ENCODE results near the gene CEP19.

CEP19 gene

DNA sequence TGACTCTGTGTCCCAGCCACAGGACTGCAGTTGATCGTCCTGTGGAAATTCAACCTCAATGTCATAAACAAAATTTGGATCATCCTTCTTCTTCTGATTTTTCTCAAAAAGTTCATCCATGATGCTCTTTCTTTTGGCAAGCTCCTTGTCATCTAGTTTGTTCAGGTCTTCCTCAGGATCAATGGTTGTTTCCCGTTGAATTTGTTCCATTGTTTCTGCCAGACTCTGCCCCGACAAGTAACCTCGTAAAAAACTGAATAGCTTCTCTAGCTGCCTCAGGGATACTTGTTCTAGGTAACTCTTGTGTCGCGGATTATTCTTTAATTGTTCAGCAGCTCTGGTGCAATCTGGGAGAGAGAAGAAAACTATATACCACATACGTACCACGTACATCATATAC is 4.5 kb downstream of the CEP19 start:
- DNase-seq: no peak

GRCh38 chr3:196706731-196707130 is 5.3 kb downstream of the CEP19 start:
- DNase-seq: no peak

DNA sequence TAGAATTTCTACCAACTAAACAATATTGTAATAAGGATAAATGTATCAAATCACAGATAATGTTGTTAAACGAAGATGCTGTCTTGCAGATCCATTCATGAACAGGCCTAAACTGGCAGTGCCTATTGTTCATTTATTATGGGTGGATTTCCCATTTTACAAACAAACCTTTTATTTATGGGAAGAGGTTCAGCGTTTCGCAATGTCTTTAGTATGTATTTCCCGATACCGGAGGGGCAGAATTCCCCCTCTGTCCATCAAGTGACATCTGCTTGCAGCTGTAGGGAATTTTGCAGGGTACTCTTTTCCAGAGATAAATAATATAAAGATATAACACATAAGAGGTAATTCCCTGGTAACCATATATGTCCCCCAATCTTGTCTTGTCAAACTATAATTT is 5.7 kb downstream of the CEP19 start:
- no peak for DNase-seq

- DNase-seq: no peak
These were observed 11.2 kb downstream of the CEP19 start for GRCh38 chr3:196700801-196701200.

DNA sequence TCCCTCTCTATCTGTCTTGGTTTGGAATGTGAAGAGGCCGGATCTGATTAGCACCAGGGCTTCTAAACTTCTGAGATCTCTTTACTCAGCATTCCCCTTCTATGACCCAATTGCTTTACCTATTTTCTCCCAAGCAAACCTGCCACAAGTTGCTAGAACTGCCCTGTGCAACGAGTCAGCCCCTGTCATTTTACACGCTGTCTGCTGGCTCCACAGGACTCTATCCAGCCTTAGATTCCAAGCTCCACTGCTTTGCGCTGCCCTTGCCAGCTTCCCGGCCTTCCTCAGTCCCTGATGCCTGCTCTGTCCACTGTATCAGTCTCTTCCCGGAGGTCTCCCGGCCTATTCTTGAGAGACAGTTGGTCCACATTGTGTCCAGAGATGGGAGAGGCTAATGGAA is 12.3 kb downstream of the CEP19 start:
- no peak for DNase-seq

- DNase-seq: no peak
These were observed 14.8 kb downstream of the CEP19 start for GRCh38 chr3:196697270-196697669.

DNA sequence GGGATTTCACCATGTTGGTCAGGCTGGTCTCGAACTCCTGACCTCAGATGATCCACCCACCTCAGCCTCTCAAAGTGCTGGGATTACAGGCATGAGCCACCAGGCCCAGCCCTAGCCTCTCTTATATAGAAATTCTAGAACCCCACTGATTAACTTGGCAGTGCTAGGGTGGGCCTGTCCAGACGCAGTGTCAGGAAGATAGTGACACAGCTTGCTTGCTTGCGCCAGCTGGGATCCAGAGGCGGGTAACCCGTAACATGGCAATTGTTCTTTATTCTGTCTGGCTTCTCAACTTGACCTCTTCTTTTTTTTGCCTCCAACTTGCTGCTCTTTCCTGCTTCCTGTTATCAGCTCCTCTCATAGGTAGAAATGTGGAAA is 16.2 kb downstream of the CEP19 start:
- DNase-seq: no peak

GRCh38 chr3:196694941-196695848 is 16.9 kb downstream of the CEP19 start:
- no peak for DNase-seq

DNA sequence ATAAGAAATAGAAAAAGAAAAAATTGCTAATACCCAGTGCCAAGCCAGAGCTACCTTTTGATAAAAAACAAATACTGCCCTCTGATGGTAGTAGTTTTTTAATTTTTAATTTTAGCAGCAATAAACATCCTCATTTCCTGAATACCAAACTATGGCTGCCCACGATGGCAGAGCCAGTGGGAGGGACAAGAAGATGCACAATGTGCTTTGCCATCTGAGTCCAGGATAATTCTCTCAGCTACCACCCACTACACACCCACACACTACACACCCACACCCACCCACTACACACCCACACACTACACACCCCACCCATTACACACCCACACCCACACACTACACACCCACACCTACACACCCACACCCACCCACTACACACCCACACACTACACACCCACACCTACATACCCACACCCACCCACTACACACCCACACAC is 17.8 kb downstream of the CEP19 start:
- no peak for DNase-seq

DNA sequence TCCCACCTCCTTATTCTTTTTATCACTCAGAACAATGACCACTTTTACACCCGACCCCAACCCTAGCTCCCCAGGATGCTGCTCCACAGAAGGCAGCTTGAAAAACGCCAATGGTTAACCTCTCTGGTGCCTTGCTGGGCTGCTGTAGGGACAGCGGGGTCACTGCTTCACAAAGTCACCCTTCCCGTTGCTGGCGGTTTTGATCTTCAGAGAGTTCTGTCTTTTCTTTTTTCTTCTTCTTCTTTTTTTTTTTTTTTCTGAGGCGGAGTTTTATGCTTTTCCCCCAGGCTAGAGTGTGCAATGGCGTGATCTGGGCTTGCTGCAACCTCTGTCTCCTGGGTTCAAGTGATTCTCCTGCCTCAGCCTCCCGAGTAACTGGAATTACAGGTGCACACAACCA is 20.7 kb downstream of the CEP19 start:
- DNase-seq: no peak

DNA sequence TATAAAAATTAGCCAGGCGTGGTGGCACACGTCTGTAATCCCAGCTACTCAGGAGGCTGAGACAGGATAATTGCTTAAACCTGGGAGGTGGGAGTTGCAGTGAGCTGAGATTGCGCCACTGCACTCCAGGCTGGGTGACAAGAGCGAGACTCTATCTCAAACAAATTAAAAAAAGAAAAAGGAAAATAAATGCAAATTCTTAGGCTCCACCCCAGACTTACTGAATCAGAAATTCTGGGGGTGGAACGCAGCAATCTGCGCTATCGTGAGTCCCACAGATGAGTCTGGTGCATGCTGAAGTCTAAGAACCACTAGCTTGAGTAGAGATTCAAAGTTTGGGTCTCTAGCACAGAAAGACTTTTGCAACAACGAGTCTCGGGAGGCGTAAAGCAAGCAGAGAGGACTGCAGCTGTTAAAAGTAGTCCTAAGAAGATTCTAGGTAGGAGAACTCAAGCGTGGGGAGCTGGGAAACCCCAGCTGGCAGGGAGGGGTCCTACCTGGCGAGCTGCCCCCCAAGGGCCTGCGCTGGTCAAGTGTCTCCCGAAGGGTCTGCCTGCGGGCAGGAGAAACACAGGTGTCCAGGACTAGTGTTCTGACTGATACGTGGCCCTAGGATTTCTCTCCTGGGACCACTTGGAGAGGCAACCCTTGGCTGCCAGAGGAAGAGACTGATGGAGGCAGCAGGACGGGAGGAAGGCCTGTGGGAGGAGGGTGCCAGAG is 21.9 kb downstream of the CEP19 start:
- DNase-seq: no peak

DNA sequence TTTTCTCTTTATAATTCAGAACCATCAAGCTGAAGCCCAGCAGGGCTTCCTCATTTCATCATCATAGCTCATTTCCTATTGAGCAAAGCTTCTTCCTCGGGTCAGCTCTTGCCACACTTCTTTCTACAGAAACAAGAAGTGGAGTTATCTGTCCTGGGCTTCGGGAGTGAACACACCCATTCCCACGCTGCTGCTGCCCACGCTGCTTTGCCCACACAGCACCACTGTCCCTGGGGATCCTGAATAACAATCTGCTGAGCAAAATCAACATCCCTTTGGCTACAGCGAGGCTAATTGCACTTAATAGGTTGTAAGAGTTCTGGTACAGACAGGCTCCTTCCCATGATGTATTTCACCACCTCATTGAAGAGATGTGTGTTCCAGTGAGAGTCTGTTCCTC is 23.7 kb downstream of the CEP19 start:
- peak in 1 of 2 experiments; percentile 58 for DNase-seq

DNA sequence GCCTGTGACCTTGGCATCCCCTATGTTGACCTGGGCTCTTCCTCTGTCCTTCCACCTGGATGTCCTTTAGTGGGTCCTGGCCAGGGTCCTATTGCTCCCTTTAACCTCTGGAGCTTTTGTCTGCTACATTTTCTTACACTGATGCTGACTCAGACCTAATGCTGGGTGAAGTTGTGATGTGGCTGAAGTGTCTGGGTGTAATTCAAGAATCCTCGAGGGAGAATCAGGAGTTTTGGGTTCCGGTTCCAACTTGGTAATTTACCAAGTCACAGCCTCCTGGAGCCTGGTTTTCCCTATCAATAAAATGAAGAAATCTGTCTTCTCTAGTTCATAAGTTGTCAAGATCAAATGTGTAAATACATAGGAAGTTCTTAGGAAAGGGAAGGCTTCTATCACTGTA is 25.6 kb downstream of the CEP19 start:
- no peak for DNase-seq

DNA sequence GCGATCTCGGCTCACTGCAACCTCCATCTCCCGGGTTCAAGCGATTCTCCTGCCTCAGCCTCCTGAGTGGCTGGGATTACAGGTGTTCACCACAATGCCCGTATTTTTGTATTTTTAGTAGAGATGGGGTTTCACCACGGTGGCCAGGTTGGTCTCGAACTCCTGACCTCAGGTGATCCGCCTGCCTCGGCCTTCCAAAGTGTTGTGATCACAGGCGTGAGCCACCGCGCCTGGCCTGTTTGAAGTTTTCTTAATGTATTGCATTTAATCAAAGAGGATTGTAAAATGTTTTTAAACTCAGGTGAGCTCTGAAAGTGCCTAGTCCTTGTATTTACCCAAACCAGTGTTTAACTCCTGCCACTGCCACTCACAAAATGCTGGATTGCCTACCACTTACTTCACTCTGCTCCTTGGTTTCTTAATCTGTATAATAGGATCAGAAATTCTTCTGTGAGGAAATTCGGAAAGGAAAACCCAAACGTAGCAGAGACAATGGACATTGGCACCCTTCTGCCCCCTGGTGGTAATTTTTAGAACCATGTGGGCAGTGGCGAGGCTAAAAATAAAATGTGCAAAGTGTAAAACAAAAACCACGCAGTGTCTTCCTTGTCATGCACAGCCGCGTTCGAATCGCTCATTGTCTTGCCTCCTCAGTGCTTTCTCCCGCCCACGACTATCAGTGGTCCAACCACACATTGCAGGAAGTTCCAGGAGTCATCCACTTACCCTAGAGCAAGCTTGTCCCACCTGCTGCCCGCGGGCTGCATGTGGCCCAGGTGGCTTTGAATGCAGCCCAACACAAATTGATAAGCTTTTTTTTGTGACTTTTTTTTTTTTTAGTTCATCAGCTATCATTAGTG is 27.3 kb downstream of the CEP19 start:
- peak; percentile 80 for DNase-seq

DNA sequence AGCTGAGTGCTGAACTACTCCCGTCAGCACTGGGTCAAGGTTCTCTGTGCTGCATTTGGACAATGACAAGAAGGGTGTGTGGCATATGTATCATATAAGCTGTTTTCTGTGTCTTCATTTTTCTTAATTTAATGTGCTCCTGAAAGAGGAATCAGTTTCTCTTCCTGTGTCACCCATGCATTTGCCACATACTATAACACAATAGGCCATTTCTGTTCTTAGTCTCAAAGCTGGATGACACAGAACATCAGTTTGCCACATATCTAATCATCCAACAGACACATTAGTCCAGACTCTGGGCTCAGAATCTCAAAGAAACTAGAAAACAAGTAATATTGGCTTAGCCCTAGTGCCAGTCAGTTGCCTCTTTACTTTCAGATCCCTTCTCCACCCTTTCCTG is 34.1 kb downstream of the CEP19 start:
- no peak for DNase-seq

DNA sequence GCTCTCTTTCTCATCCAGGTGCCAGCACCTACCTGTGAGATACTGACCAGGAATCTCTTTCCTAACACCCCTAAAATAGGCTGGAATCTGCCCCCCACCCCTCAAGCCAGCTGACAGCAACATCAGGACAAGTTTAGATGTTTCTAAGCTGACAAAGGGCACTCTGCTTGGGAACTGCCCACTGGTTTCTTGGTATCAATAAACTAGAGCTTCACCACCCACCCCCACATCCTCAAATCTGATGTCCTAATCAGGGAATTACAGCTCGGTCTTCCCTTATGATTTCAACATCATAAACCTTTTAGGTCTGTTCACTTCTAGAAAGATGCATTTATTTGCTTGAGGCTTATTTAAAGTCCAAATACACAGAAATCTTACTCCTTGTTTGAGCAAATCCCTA is 34.7 kb downstream of the CEP19 start:
- DNase-seq: no peak

DNA sequence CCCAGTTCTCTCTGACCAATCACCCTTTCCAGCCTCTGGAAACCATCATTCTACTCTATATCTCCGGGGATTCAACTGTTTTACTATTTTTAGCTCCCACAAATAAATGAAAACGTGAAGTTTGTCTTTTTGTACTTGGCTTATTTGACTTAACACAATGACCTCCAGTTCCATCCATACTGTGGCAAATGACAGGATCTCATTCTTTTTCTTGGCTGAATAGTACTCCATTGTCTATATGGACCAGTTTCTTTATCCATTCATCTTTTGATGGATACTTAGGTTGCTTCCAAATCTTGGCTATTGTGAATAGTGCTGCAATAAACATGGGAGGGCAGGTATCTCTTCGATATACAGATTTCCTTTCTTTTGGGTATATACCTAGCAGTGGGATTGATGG is 38.4 kb downstream of the CEP19 start:
- no peak for DNase-seq

DNA sequence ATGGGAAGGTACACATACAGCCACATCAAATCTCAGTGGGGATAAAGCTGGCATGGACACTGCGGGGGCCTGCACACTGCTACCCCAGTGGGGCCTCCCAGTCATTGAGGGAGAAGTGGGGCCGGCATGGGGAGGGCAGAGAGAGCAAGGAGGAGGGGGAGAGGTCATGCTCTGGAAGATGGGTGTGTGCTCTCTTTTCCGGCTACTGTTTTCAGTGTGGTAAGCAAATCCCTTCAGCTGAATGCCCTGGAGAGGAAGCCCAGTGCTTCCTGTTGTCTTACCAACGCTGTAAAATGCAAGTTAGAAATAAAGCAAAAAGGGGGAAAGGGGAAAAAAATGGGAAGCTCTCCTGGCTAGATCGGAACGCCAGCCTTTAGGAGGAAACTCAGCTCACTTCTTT is 41.7 kb downstream of the CEP19 start:
- DNase-seq: no peak

- no peak for DNase-seq
These were observed 44.8 kb downstream of the CEP19 start for GRCh38 chr3:196667056-196667825.

GRCh38 chr3:196666001-196666867 is 45.8 kb downstream of the CEP19 start:
- DNase-seq: peak; percentile 85 to 90

Measured in NCI-H2081 (cell line).